Measurements from ENCODE around the gene OR51B4. TPM values are rescaled to one million over a fixed set of nuclear protein-coding genes. Genes with fewer than 3 reads are reported as not detected.

OR51B4 gene
- total RNA-seq, 4 donors from 2014 or later, result not detected

DNA sequence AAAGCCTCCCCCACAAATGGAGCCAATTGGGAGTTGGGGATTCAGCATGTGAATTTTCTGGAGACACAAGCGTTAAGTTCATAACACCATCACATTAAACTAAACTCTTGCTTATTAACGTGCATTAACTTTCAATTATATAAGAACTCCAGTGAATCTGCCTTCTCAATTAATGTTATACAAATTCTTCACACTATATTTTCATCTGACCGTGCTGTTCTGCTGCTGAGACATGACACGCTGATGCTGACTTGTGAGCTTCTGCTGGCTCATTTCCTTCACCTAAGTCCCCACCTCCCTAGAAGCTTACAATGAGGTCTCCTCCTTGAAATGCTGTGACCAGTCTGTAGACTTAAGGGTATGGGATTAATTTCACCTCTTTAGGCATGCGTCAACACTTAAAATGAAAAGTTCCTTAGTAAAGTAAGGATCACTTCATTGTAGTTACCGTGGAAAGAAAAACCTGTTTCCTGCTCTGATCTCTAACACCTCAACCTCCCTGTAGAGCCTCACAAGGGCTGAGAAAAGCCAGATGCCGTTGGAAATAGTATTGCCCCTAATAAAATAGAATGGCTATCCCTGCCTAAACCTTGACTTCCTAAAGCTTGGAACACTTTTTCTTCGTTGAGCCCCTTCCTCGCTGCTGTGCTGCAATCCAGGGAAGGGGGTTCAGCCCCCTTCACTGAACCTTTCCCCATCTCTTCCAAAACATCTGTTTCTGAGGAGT lies 49.4 kb downstream of the OR51B4 start:
- WGBS, 2 donors (ENCODE audit: low coverage in 1 of 2), result 62 to 73% methylated on average over 8 of the region's 9 CpGs
- H3K27me3 ChIP-seq, result no peaks in the 10 kb centered on the region

DNA sequence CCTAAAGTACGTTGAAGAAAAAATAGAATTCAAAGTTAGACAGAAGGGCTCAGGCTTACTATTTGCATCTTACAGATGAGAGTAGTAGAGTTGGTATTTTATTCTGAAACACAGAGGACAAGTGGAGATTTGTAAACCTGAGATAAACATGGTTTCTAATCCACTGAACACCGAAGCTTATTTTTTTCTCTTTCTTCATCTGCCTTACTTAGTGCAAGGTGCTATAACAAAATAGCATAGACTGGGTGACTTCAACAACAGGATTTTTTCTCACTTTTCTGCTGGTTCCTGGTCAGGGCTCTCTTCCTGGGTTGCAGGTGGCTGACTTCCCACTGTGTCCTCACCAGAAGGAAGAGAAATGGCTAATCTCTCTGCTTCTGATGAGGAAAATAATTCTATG lies 50.0 kb downstream of the OR51B4 start:
- Histone ChIP-seq H3K9me3 (no peaks in the 10 kb centered on the region), H3K4me1 (no peaks in the 10 kb centered on the region), H3K4me3 (no peak overlapping the region), H3K27me3 (no peaks in the 10 kb centered on the region), H3K36me3 (no peaks in the 10 kb centered on the region), H3K27ac (no peak overlapping the region)
- WGBS, 2 donors (ENCODE audit: low coverage in 1 of 2), result 54 to 59% methylated on average over 2 of the region's 2 CpGs
- ATAC-seq, result no peak
- TF ChIP-seq, protein P1, sequence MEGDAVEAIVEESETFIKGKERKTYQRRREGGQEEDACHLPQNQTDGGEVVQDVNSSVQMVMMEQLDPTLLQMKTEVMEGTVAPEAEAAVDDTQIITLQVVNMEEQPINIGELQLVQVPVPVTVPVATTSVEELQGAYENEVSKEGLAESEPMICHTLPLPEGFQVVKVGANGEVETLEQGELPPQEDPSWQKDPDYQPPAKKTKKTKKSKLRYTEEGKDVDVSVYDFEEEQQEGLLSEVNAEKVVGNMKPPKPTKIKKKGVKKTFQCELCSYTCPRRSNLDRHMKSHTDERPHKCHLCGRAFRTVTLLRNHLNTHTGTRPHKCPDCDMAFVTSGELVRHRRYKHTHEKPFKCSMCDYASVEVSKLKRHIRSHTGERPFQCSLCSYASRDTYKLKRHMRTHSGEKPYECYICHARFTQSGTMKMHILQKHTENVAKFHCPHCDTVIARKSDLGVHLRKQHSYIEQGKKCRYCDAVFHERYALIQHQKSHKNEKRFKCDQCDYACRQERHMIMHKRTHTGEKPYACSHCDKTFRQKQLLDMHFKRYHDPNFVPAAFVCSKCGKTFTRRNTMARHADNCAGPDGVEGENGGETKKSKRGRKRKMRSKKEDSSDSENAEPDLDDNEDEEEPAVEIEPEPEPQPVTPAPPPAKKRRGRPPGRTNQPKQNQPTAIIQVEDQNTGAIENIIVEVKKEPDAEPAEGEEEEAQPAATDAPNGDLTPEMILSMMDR (IDR thresholded peaks at IDR 0.05), result no peak
- TF ChIP-seq POLR2A (IDR thresholded peaks at IDR 0.05) (no peak), EP300 (IDR thresholded peaks at IDR 0.05) (no peak), POLR2AphosphoS5 (IDR thresholded peaks at IDR 0.05) (no peak)

More for the DNA sequence above, 49.4 kb downstream of the OR51B4 start:
- Histone ChIP-seq H3K4me1 (no peaks in the 10 kb centered on the region), H3K36me3 (no peaks in the 10 kb centered on the region), H3K9me3 (no peaks in the 10 kb centered on the region), H3K4me3 (no peak overlapping the region), H3K27ac (no peak overlapping the region)
- no peak for ATAC-seq
- TF ChIP-seq, protein P1 (IDR thresholded peaks at IDR 0.05), result no peak
- TF ChIP-seq EP300 (IDR thresholded peaks at IDR 0.05) (no peak), POLR2A (IDR thresholded peaks at IDR 0.05) (no peak)

Other genes with a start within 250 kb of the OR51B4 start
- gene OR52E2, start 242.3 kb downstream of the OR51B4 start, total RNA-seq, result not detected
- not detected for gene OR52E1, start 232.4 kb downstream of the OR51B4 start, total RNA-seq
- under 1 TPM in 1 of 4 donors, not detected in 3; 0.12 TPM for gene OR52A5, start 163.6 kb downstream of the OR51B4 start, total RNA-seq
- gene OR52A1, start 147.2 kb downstream of the OR51B4 start, total RNA-seq, result not detected
- not detected for gene OR51V1, start 101.3 kb downstream of the OR51B4 start, total RNA-seq
- 100 to 1,000 TPM in 2 of 4 donors, 10 to 100 TPM in 1, not detected in 1; 16.1 to 148 (median 132) TPM for gene HBB, start 74.9 kb downstream of the OR51B4 start, total RNA-seq
- gene HBD, start 67.5 kb downstream of the OR51B4 start, total RNA-seq, result not detected
- gene HBG1, start 52.1 kb downstream of the OR51B4 start, total RNA-seq, result not detected
- not detected for gene HBG2, start 47.2 kb downstream of the OR51B4 start, total RNA-seq
- gene HBE1, start 32.0 kb downstream of the OR51B4 start, total RNA-seq, result under 1 TPM in 1 of 4 donors, not detected in 3; 0.67 TPM
- gene OR51B2, start 22.4 kb upstream of the OR51B4 start, total RNA-seq, result under 1 TPM in 1 of 4 donors, not detected in 3; 0.67 TPM
- not detected for gene OR51B5, start 41.6 kb upstream of the OR51B4 start, total RNA-seq
- gene OR51B6, start 49.6 kb upstream of the OR51B4 start, total RNA-seq, result not detected
- not detected for gene OR51M1, start 81.9 kb upstream of the OR51B4 start, total RNA-seq
- gene OR51Q1, start 120.2 kb upstream of the OR51B4 start, total RNA-seq, result not detected
- not detected for gene OR51I1, start 139.6 kb upstream of the OR51B4 start, total RNA-seq
- gene OR51I2, start 147.4 kb upstream of the OR51B4 start, total RNA-seq, result not detected
- gene OR52D1, start 186.7 kb upstream of the OR51B4 start, total RNA-seq, result not detected
- under 1 TPM in 3 of 4 donors, not detected in 1; 0.15 to 0.62 (median 0.40) TPM for gene UBQLN3, start 208.0 kb upstream of the OR51B4 start, total RNA-seq
- under 1 TPM in 3 of 4 donors, not detected in 1; 0.27 to 0.62 (median 0.31) TPM for gene UBQLNL, start 214.8 kb upstream of the OR51B4 start, total RNA-seq
- under 1 TPM in 1 of 4 donors, not detected in 3; 0.54 TPM for gene OR52H1, start 246.6 kb upstream of the OR51B4 start, total RNA-seq